Measurements from ENCODE around the gene PEPD.
A peak's percentile ranks its signal among the peaks of the same experiment; 100 is the strongest.
"Not testable (repeated sequence)": the region's sequence is repeated elsewhere in the genome, so short reads cannot be mapped to it uniquely, and the experiment has no call there.

The PEPD gene

GRCh38 chr19:33521480-33522370 lies at the start of gene PEPD:
TSS of gene PEPD (minus strand) at chr19:33521791. CDS start at chr19:33521760, 31 bp downstream.
- peak; percentile 19 for DNase-seq

- DNase-seq, result no peak
Observed at GRCh38 chr19:33569821-33570220, 48.2 kb upstream of the PEPD start.

- no peak for DNase-seq
Observed at GRCh38 chr19:33568706-33569105, 47.1 kb upstream of the PEPD start.

DNA sequence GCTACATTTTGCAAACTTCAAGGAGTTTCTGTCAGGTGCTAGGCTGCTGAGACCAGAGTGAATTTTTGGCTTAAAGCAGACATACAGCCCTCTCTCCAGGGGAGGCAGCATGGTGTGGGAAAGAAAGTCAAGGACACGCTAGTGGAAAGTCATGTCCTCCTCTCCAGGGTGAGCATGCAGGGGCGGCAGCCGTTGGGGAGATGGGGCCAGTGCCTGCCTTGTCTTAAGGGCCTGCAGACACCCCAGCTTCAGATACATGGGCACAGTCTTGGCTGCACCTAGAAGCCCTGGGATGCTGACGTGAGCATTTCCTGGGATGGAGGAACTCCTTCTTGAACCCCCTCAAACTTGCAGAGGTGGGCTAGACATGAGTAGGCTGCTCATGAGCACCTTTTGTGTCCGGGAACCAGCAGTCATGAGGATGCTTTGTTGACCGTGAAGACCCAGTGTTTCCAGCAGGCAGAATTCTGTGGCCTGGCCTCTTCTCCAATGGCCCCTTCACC lies 43.3 kb upstream of the PEPD start:
- DNase-seq, result no peak

- DNase-seq, result no peak
Observed at GRCh38 chr19:33562636-33563035, 41.0 kb upstream of the PEPD start.

- DNase-seq, result not testable (repeated sequence)
Observed at GRCh38 chr19:33561666-33562065, 40.1 kb upstream of the PEPD start.

GRCh38 chr19:33561261-33561660 lies 39.7 kb upstream of the PEPD start:
- no peak for DNase-seq

DNA sequence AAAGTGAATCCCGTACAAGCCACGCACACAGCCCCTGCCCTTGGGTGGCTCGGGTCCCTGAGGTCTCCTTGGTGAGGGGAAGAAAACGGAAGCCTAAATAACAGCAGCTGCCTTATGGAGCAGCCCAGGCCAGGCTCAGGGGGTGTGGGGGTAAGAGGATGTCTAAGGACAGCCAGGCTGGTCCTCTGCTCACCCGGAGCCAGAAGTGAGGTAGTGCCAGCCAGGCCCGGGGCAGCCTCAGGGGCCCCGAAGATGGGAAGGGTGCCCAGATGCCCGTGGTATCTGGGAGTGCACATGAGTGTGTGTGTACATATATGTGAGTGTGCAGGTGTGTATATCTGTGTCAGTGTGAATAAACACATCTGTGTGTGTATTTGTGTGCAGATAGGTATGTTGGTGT lies 38.4 kb upstream of the PEPD start:
- DNase-seq, result no peak

GRCh38 chr19:33558856-33559255 lies 37.3 kb upstream of the PEPD start:
- no peak for DNase-seq

DNA sequence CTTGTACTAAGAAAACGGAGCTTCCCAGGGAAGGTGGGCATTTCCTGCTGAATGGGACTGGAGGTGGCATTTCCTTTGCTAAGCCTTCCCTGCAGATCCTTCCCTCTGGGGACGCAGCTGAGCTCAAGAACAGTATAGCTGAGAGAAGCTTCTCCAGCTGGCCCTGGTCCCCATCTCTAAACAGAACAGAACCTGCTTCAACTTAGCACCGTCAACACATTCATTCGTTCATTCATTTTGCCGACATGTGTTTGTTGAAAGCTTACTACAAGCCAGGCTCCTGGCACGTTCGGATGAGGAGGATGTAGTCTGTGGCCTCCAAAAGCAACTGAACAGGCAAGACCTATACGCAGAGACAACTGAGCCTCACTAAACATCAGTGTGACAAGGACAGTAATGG lies 36.6 kb upstream of the PEPD start:
- DNase-seq, result no peak

GRCh38 chr19:33557720-33558119 lies 36.1 kb upstream of the PEPD start:
- no peak for DNase-seq

DNA sequence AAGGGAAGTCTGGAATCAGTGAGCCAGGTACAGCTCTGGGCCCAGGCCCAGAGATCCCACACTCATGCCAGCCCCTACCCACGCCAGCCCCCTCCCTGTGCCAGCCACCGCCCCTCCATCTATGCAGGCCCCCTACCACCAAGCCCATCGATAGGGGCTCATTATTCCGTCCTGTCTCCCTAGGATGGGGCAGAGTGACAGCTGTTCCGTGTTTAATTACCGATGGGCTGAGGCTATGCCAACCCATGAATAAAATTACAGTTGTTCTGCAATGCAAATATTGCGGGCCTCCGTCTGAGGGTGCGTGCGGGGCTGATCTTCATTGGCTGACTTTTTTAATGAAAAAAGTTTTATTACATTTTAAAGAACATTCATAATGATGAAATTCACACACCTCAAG lies 35.6 kb upstream of the PEPD start:
- no peak for DNase-seq

- DNase-seq, result no peak
Observed at GRCh38 chr19:33556261-33556660, 34.7 kb upstream of the PEPD start.

GRCh38 chr19:33555726-33556125 lies 34.1 kb upstream of the PEPD start:
- not testable (repeated sequence) for DNase-seq

GRCh38 chr19:33554821-33555220 lies 33.2 kb upstream of the PEPD start:
- no peak for DNase-seq

DNA sequence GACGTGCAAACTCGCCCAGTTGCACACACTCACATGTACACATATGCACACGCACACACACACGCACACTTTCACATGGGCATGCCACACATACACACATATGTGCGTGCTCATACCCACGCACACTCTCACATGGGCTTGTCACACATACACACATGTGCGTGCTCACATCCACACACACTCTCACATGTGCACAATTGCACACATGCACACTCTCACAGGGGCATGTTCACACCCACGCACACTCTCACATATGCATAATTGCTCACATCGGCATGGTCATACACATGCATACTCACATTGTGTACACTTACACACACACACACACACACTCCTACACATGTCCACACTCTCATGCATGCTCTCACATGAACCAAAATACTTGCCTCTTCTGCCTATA lies 32.8 kb upstream of the PEPD start:
- no peak for DNase-seq

DNA sequence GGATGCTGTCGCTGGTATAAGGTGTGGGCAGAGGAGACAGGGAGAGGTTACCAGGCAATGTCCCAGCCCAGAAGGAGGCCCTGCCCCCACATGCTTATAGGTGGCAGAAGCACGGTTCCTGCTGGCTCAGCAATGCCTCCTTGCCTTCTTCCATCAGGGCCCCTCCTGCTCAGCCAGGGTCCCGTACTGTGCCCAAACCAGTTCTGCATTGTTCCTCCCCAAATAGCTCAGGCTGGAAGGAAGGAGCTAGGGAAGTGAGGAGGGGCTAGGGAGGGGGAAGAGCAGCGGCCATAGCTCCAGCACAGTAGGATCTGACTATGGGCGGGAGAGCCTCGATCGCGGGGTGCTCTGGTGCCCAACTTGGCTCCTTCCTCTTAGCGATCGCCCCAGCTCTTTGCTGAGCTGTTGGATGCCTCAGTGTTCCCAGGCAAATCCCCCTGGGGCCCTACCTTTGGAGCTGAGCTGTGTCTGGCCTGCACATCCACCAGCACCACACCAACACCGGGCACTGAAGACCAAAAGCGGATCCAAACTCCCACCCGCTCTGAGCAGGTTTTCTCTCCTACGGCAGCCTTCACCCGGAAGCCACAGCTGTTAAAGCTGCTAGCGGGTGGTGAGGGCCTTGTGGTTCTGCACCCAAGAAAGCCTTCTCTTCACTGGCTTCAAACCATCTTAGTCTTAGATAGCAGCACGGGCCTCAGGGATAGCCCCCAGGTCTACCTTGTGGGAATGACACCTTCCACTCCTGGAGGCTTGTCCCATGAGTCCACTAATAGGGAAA lies 32.1 kb upstream of the PEPD start:
- no peak for DNase-seq

DNA sequence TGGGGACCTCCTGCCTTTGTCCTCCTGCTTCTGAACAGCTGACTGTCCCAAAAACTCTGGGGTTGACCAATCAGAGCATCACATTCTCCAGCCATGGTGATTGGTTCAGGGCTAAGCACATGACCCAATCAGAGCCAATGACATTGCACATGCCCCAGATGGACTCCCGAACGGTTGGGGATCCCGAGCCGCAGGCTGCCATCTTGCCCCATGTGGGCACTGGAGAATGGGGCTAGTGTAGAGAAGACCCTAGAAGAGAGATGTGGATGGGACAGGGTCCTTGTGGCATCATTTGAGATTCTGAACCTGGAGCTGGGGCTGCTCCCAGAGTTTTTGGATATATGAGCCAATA lies 31.3 kb upstream of the PEPD start:
- DNase-seq, result no peak

GRCh38 chr19:33552191-33552927 lies 30.8 kb upstream of the PEPD start:
- no peak for DNase-seq

DNA sequence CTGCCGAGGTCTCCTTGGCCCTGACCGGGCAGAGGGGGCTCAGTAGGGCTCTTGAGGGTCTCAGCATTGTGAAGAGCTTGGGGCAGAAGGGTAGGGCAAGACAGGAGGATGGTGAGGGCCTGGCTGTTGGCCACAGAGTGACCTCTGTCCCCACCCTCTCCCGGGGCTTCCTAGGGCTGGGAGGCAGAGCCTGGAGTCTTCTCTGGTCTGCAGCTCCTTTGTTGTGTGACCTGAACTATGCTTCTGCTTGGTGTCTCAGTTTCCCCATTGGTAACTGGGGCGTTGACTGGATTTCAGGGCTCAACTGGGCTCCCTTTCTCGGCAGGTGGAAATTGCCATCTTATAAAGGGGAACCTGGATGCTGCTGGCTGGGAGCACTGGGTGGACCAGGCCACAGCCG lies 30.1 kb upstream of the PEPD start:
- DNase-seq, result no peak

GRCh38 chr19:33550768-33551167 lies 29.2 kb upstream of the PEPD start:
- DNase-seq, result no peak

DNA sequence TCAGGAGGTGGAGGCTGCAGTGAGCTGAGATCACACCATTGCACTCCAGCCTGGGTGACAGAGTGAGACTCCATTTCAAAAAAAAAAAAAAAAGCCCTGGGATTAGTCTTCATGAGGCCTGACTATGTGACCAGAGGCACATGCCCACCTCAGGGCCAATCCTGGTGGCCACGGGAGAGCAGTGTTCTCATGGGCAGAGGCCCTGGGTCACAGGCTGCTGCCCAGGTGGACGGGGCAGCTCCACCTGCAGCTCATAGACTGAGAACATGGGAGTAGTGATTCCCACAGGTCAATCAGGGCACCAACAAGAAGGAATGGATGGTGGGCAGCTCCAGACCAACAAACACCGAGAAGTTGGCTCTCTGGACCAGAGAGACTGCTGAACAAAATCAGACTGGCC lies 26.1 kb upstream of the PEPD start:
- no peak for DNase-seq

DNA sequence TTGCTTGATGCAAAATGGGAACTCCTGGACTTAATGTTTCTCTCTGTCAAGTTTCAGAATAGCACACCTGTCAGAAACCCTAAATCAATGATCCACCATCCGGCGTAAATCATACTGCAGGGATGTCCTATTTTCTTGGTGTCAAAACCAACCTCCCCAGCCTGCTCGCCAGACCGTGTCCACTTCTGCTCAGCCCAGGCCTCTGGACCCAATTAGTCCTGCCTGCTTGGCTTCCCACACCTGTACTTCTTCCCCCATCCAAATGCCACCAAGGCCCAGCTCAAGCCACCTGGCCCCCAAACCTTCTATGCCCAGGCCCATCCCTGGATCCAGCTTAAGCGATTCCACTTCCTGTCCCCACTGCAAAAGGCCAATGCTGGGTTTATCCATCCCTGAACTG lies 25.1 kb upstream of the PEPD start:
- no peak for DNase-seq

Data from NCI-H1417 treated with DMSO at 0.1 percent for 48 hours (cell line).